ENCODE measurements around the gene ARMC2. TPM values are rescaled to one million over a fixed set of nuclear protein-coding genes. Genes with fewer than 3 reads are reported as not detected.
A peak's percentile ranks its signal among the peaks of the same experiment; 100 is the strongest.
"Not testable (repeated sequence)": the region's sequence is repeated elsewhere in the genome, so short reads cannot be mapped to it uniquely, and the experiment has no call there.

ARMC2 gene
- 0.33 and 1.2 TPM in 2 replicates for total RNA-seq (2014; rRNA removed; shearing (Covaris generic))

- peak; percentile 56 for DNase-seq (ENCODE audit: low spot score)
These were observed at the start of gene ARMC2 for GRCh38 chr6:108848116-108848868. TSS of gene ARMC2 (plus strand) at chr6:108848422. CDS start at chr6:108854268, 5,846 bp downstream.

- no peak for DNase-seq (ENCODE audit: low spot score)
These were observed 49.4 kb upstream of the ARMC2 start for GRCh38 chr6:108798670-108799353.

GRCh38 chr6:108799354-108799717 is 48.9 kb upstream of the ARMC2 start:
- no peak for DNase-seq (ENCODE audit: low spot score)

GRCh38 chr6:108799791-108800190 is 48.4 kb upstream of the ARMC2 start:
- DNase-seq (ENCODE audit: low spot score) = no peak

DNA sequence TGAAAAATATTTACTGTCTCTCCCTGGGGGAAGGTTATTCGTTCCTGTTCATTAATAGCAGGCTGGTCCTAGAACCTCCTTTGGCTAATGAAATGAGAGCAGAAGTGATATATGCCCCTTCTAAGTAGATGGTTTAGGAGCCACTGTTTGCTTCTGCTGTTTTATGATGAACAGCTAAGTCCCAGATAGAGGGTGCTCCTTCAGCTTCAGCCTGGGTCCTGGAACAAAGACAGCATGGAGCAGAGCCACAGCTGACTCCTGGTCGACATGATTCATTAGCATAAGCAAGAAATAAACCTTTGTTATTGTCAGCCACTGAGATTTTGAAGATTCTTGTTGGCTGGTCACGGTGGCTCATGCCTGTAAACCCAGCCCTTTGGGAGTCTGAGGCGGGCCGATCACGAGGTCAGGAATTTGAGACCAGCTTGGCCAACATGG is 47.8 kb upstream of the ARMC2 start:
- DNase-seq (ENCODE audit: low spot score) = no peak

GRCh38 chr6:108801366-108801765 is 46.9 kb upstream of the ARMC2 start:
- no peak for DNase-seq (ENCODE audit: low spot score)

DNA sequence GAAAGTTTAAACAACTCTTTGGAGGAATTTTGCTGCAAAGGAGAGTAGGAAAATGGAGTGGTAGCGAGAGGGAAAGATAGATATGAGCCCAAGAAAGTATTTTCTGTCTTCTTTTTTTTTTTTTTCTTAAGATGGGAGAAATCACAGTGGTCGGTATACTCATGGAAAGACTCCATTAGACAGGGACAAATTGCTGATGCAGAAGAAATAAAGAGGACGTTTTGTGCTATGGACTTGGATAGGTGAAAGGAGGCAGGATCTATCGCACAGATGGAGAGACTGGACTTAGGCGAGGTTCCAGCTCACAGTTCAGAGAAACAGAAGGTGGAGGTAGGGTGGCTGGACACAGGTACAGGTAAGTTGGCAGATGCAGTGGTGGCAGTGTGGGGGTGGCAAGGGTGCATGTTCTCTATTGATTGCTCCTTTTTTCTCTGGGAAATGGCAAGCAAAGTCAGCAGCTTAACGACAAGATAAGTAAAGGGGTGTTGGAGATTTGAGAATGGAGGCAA is 44.2 kb upstream of the ARMC2 start:
- DNase-seq (ENCODE audit: low spot score) = no peak

GRCh38 chr6:108804956-108805355 is 43.3 kb upstream of the ARMC2 start:
- no peak for DNase-seq (ENCODE audit: low spot score)

- no peak for DNase-seq (ENCODE audit: low spot score)
These were observed 42.5 kb upstream of the ARMC2 start for GRCh38 chr6:108805611-108806167.

- DNase-seq (ENCODE audit: low spot score) = no peak
These were observed 42.1 kb upstream of the ARMC2 start for GRCh38 chr6:108806171-108806570.

DNA sequence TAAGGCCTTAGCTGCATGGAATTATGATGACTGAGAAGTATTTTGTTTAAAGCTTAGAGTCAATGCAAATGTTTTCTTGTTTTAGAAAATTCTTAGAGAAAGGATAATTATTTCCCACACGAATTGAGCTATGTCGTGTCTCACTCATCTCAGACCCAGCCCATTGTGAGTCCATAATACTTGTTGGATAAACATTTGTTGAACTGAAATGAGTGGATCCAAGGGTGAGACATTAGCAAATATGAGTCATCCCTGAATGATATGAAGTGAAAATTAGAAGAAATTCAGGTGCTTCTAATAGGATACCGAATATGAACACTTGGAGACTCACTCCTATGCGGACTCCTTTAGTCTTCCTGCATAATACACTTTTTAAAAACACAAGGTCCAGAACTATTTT is 41.6 kb upstream of the ARMC2 start:
- DNase-seq (ENCODE audit: low spot score) = no peak

DNA sequence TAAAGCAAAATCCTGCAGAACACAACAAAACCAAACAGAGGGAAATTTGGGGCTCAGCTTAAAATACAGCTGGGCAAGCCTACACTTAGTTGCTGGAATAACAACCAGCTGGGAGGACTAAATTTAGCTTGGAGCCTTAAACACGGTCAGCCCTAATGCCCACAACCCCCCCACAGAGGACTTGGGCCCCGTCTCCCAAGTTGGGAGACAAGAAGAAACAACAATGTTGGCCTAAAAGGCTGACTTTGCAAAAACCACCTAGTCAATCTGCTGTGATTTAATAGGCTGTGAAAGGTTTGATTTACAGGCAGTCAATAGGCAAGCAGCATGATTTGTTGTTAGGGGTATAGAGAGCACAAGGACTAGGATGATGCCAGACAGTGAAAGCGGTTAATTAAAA is 40.3 kb upstream of the ARMC2 start:
- DNase-seq (ENCODE audit: low spot score) = no peak

DNA sequence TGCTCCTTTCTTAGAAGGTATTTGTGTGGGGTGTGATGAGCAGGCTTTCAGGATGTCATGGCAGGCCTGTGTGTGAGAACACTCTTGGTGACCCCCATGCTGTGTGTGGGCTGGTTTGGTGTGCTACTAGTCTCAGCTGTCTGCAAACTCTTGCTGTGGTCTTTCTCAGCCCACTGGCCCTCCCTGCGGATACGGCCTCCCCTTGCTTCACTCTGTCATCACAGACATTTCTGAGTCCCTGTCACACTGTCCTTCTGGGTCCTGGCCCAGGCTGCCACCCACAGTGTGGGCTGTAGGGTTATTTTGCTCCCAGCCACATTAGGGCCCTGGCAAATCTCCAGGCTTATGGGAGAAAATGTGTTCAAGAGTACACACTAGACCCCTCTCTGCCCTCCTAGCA is 39.0 kb upstream of the ARMC2 start:
- no peak for DNase-seq (ENCODE audit: low spot score)

DNA sequence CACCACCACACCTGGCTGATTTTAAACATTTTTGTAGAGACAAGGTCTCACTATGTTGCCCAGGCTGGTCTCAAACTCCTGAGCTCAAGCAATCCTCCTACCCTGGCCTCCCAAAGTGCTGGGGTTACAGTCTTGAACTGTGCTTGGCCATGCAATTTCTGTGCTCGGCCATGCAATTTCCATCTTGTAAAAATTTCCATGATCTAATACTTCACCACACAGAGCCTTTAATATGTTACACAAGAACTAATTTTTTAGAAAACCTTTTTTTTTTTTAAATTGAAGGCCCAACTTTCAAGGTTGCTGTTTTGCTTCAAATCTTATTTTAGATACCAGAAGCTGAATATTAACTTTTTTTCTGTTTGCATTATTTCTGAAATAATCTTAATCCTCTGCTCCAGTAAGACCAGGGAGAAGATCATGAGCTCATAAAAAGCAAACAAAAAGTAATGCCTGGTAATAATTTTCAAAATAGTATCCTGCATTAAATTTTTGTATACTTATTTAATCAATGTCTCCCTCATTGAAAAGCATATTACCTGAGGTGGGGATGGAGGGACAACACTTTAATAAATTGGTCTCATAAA is 38.1 kb upstream of the ARMC2 start:
- no peak for DNase-seq (ENCODE audit: low spot score)

GRCh38 chr6:108811490-108811889 is 36.7 kb upstream of the ARMC2 start:
- no peak for DNase-seq (ENCODE audit: low spot score)

- not testable (repeated sequence) for DNase-seq (ENCODE audit: low spot score)
These were observed 35.0 kb upstream of the ARMC2 start for GRCh38 chr6:108813218-108813617.

DNA sequence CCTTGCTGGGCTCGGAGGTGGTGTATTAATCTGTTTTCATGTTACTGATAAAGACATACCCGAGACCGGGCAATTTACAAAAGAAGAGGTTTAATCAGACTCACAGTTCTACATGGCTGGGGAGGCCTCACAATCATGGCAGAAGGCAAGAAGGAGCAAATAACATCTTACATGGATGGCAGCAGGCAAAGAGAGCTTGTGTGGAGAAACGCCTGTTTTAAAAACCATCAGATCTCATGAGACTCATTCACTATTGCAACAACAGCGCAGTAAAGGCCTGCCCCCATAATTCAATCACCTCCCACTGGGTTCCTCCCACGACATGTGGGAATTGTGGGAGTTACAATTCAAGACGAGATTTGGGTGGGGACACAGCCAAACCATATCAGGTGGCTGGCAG is 30.9 kb upstream of the ARMC2 start:
- not testable (repeated sequence) for DNase-seq (ENCODE audit: low spot score)

DNA sequence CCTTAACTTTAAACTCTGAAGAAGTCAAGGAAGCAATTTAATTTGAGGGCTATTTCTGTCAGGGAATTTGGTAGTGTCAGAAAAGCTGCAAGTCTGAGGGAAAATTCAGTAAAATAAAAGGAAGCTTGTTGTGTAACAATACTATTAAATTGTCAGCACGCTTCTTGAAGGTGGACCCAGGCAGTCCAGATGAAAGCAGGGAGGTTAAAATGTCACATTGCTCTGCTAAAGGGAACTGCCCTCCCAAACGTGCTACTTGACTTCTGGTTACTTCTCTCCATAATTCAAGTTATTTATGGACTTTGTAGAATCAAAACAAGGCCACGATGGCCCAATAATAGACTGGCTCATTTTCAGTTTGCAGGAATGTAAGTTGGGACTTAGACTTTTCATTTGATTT is 28.2 kb upstream of the ARMC2 start:
- DNase-seq (ENCODE audit: low spot score) = no peak

DNA sequence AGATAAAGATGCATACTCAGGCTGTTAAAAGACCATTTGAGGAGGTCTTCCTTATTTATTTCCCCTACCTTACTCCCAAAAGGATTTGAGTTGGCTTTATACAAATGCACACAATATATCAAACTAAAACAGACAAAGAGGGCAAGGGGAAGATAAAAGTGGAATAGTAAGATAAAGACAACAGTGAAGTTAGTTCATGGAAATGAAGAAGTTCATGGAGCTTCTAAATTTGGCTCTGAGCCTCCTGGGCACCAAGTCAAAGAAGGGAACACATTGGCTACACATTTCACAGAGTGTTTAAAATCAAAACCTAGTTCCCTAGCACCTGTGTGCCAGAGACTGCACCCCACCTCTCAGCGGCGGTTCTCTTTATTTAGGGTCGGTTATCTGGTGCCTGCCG is 25.8 kb upstream of the ARMC2 start:
- DNase-seq (ENCODE audit: low spot score) = no peak

GRCh38 chr6:108825326-108825725 is 22.9 kb upstream of the ARMC2 start:
- DNase-seq (ENCODE audit: low spot score) = no peak

- DNase-seq (ENCODE audit: low spot score) = no peak
These were observed 17.1 kb upstream of the ARMC2 start for GRCh38 chr6:108831104-108831503.

DNA sequence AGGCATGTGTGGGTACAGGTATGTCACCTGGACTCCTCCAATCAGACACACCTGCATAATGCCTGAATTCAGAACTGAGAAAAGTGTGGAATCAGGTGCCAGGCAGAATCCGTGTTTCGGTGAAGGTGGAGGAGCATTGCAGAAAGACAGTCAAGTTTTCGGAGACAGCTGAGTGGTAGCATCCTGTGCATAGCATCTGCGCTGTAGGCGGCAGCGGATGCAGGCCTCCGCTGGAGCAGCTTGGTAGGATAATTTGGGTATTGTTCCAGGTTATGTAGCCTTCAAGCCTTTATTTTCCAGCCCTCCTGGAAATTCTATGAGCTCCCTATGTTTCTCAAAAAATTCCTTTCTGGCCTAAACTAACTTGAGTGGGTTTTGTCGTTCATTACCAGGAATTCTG is 15.5 kb upstream of the ARMC2 start:
- no peak for DNase-seq (ENCODE audit: low spot score)

Data from H4 (cell line).